GDM1 (cell line): ENCODE results near the gene PLGRKT.
"Not testable (repeated sequence)": the region's sequence is repeated elsewhere in the genome, so short reads cannot be mapped to it uniquely, and the experiment has no call there.

Experiments used
- DNase-seq: peaks from one replicate; lab custom pipeline; 2025; lab: John Stamatoyannopoulos, UW

The PLGRKT gene

GRCh38 chr9:5375790-5376477, 61.8 kb downstream of the PLGRKT start:
- no peak for DNase-seq

GRCh38 chr9:5375091-5375490, 62.6 kb downstream of the PLGRKT start:
- DNase-seq, result no peak

- DNase-seq, result no peak
Measured at GRCh38 chr9:5364294-5365024, 73.3 kb downstream of the PLGRKT start.

- DNase-seq, result no peak
Measured at GRCh38 chr9:5361326-5362010, 76.3 kb downstream of the PLGRKT start.

GRCh38 chr9:5360341-5360740, 77.4 kb downstream of the PLGRKT start:
- DNase-seq, result no peak

- DNase-seq, result no peak
Measured at GRCh38 chr9:5357431-5358105, 80.2 kb downstream of the PLGRKT start.

GRCh38 chr9:5355817-5356216, 81.9 kb downstream of the PLGRKT start:
- no peak for DNase-seq

GRCh38 chr9:5355226-5355625, 82.5 kb downstream of the PLGRKT start:
- no peak for DNase-seq

- DNase-seq, result no peak
Measured at GRCh38 chr9:5354184-5354583, 83.5 kb downstream of the PLGRKT start.

- DNase-seq, result no peak
Measured at GRCh38 chr9:5352637-5353248, 85.0 kb downstream of the PLGRKT start.

GRCh38 chr9:5338992-5339981, 98.4 kb downstream of the PLGRKT start, which contains the start of gene RLN1:
Gene RLN1, minus strand, starts transcription at chr9:5339876. Its CDS starts 130 bp downstream, at chr9:5339746.
- DNase-seq, result not testable (repeated sequence)

- DNase-seq, result no peak
Measured at GRCh38 chr9:5336688-5337087, 101.0 kb downstream of the PLGRKT start.

- not testable (repeated sequence) for DNase-seq
Measured at GRCh38 chr9:5331276-5331675, 106.4 kb downstream of the PLGRKT start.

GRCh38 chr9:5326893-5327548, 110.7 kb downstream of the PLGRKT start:
- DNase-seq, result no peak

- no peak for DNase-seq
Measured at GRCh38 chr9:5326187-5326586, 111.5 kb downstream of the PLGRKT start.

- not testable (repeated sequence) for DNase-seq
Measured at GRCh38 chr9:5321601-5322000, 116.1 kb downstream of the PLGRKT start.

- DNase-seq, result no peak
Measured at GRCh38 chr9:5321058-5321457, 116.7 kb downstream of the PLGRKT start.

GRCh38 chr9:5316406-5316805, 121.3 kb downstream of the PLGRKT start:
- not testable (repeated sequence) for DNase-seq

- DNase-seq, result no peak
Measured at GRCh38 chr9:5315187-5315923, 122.4 kb downstream of the PLGRKT start.
